Measurements from ENCODE around the gene EPHA2.
A peak's percentile ranks its signal among the peaks of the same experiment; 100 is the strongest.

EPHA2 gene

DNA sequence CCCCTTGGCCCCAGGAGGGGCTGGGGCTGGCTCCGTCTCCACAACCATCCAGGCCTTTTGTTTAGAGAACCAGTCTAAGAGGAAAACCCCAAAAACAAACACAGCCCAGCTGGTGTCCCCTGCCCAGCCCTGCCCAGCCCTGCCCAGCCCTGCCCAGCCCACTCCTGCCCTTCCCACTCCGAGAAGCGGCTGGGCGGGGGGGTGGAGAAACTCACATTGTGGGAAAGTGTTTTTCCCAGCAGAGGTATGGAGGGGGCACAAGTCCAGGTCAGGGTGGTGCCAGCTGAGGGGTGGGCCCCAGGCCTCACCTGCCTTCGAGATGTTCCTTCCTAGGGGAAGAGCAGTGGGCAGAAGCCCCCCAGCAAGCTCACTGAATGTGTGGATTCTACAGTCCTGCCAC lies 72.4 kb downstream of the EPHA2 start:
- Histone ChIP-seq H3K4me1 (ENCODE audit: control insufficient read depth, insufficient read depth, low read length) (peaks cover 7% of the 10 kb centered on the region), H3K27ac (ENCODE audit: low read length) (no peak overlapping the region), H3K9ac (ENCODE audit: low read length in 2 of 2) (no peak overlapping the region), H3K4me3 (ENCODE audit: low read length in 2 of 2) (no peak overlapping the region), H3K36me3 (ENCODE audit: control insufficient read depth in 2 of 2, insufficient read depth in 2 of 2, low read length in 2 of 2) (no peaks in the 10 kb centered on the region), H3K9me3 (ENCODE audit: control insufficient read depth in 2 of 2, low read length in 2 of 2) (no peaks in the 10 kb centered on the region), H3K27me3 (ENCODE audit: control insufficient read depth in 1 of 2, insufficient read depth in 2 of 2, low read length in 2 of 2) (no peaks in the 10 kb centered on the region)

GRCh38 chr1:16082283-16083038 lies 73.4 kb downstream of the EPHA2 start:
- no peaks in the 10 kb centered on the region for H3K9me3 ChIP-seq (ENCODE audit: control insufficient read depth in 2 of 2, low read length in 2 of 2)
- no peaks in the 10 kb centered on the region for H3K36me3 ChIP-seq (ENCODE audit: control insufficient read depth in 2 of 2, insufficient read depth in 2 of 2, low read length in 2 of 2)
- peak overlapping the region; percentile 0 to 36 for H3K9ac ChIP-seq (ENCODE audit: low read length in 2 of 2)
- no peaks in the 10 kb centered on the region for H3K27me3 ChIP-seq (ENCODE audit: control insufficient read depth in 1 of 2, insufficient read depth in 2 of 2, low read length in 2 of 2)
- no peak overlapping the region for H3K27ac ChIP-seq (ENCODE audit: low read length)
- peaks cover 7% of the 10 kb centered on the region for H3K4me1 ChIP-seq (ENCODE audit: control insufficient read depth, insufficient read depth, low read length)
- H3K4me3 ChIP-seq (ENCODE audit: low read length in 2 of 2) = no peak overlapping the region

DNA sequence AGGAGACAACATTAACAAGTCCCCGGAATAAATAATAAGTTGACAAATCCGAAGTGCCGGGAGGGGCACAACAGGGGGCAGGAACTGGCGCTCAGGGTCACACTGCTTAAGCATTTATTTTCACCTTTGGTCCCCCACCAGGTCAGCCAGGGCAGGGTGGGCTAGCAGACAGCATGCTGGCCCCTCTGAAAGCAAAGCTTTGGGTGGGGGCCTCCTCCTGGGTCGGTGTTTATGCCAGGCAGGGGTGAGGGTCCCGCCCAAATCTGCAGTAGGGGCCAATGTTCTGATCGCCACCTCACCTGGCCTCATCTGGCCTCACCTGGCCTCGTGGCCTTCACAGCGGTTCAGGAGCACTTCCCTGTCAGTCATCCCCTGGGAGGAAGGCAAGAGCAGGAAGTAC lies 74.2 kb downstream of the EPHA2 start:
- H3K9ac ChIP-seq (ENCODE audit: low read length in 2 of 2) = no peak overlapping the region
- no peak overlapping the region for H3K4me3 ChIP-seq (ENCODE audit: low read length in 2 of 2)
- peaks cover 7% of the 10 kb centered on the region for H3K4me1 ChIP-seq (ENCODE audit: control insufficient read depth, insufficient read depth, low read length)
- no peaks in the 10 kb centered on the region for H3K9me3 ChIP-seq (ENCODE audit: control insufficient read depth in 2 of 2, low read length in 2 of 2)
- no peaks in the 10 kb centered on the region for H3K27me3 ChIP-seq (ENCODE audit: control insufficient read depth in 1 of 2, insufficient read depth in 2 of 2, low read length in 2 of 2)
- no peak overlapping the region for H3K27ac ChIP-seq (ENCODE audit: low read length)
- H3K36me3 ChIP-seq (ENCODE audit: control insufficient read depth in 2 of 2, insufficient read depth in 2 of 2, low read length in 2 of 2) = no peaks in the 10 kb centered on the region

- Histone ChIP-seq H3K36me3 (ENCODE audit: control insufficient read depth in 2 of 2, insufficient read depth in 2 of 2, low read length in 2 of 2) (no peaks in the 10 kb centered on the region), H3K27ac (ENCODE audit: low read length) (no peak overlapping the region), H3K4me3 (ENCODE audit: low read length in 2 of 2) (no peak overlapping the region), H3K4me1 (ENCODE audit: control insufficient read depth, insufficient read depth, low read length) (peaks cover 7% of the 10 kb centered on the region), H3K9me3 (ENCODE audit: control insufficient read depth in 2 of 2, low read length in 2 of 2) (no peaks in the 10 kb centered on the region), H3K27me3 (ENCODE audit: control insufficient read depth in 1 of 2, insufficient read depth in 2 of 2, low read length in 2 of 2) (no peaks in the 10 kb centered on the region), H3K9ac (ENCODE audit: low read length in 2 of 2) (no peak overlapping the region)
Observed at GRCh38 chr1:16080422-16081150, 75.3 kb downstream of the EPHA2 start.

DNA sequence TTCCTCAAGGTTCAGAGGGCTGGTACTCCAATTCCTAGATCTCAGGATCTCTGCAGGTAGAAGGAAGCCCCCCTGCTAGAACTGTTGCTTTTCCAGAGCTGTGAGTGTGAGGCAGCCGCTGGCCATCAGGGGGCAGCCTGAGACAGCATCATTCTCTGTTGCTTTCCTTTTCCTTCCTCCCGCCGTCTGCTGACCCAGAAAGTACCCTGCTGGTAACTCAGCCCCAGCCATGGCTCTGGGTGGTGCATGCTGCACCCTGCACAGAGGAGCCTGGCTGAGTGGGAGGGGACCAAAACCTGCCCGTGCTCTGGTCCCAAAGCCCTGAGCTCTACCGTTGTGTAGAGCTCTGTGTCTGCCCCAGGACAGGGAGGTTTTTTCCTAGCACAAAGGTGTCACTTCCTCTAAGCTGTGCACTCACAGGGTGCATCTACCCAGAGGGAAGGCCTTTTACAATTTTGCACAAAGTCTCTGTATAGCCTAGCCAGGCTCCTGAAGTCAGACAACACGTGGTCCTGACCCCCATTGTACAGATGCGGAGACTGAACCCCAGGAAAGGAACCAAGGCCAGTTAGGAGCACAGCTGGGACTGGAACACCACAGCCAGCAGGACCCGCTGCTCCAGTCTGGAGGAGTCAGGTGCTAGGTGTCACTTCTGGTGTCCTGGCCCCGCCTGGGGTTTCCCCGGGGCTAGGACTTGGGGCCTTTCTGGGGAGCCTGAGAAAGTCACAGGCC lies 76.8 kb downstream of the EPHA2 start:
- no peaks in the 10 kb centered on the region for H3K9me3 ChIP-seq (ENCODE audit: control insufficient read depth in 2 of 2, low read length in 2 of 2)
- H3K27me3 ChIP-seq (ENCODE audit: control insufficient read depth in 1 of 2, insufficient read depth in 2 of 2, low read length in 2 of 2) = peaks cover 1 to 6% of the 10 kb centered on the region in 2 donors
- peak overlapping the region in 1 of 2 donors; percentile 22 for H3K4me3 ChIP-seq (ENCODE audit: low read length in 2 of 2)
- no peak overlapping the region for H3K9ac ChIP-seq (ENCODE audit: low read length in 2 of 2)
- no peaks in the 10 kb centered on the region for H3K36me3 ChIP-seq (ENCODE audit: control insufficient read depth in 2 of 2, insufficient read depth in 2 of 2, low read length in 2 of 2)
- no peak overlapping the region for H3K27ac ChIP-seq (ENCODE audit: low read length)
- peaks cover 14% of the 10 kb centered on the region for H3K4me1 ChIP-seq (ENCODE audit: control insufficient read depth, insufficient read depth, low read length)

DNA sequence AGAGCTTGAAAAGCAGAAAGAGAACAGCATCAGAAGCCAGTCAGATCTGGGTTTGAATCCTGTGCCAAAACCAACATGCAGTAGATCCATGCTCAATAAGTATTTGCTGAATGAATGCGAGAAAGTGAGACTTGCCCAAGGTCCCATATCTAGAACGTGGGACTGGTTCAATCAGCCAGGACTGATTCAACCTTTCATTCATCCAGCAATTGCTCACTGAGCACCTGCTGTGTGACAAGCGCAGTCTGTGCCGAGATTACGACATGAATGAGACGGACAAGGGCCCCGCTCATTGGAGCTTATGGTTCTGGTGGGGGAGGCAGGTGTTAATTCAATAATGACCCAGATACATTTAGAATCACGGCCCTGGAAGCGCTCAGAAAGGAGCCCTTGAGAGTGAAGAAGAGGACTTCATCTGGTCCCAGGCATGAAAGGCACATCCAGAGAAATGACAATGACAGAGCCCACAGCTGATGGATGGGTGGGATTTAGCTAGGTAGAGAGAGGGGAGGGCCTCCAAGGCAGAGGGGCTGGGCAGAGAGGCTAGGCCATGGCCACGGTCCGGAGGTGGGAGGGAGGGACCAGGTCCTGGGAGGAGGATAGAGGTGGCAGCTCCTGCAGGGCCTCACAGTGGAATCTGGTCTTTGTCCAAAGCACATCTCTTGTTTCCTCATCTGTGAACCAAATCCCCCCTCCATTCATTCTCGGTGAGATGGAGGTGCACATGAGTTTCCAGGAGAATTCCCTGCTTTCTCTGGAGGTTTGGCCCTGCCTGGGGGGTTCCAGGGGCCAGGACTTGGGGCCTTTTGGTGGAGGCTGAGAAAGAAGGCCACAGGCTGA lies 78.2 kb downstream of the EPHA2 start:
- H3K4me1 ChIP-seq (ENCODE audit: control insufficient read depth, insufficient read depth, low read length) = peaks cover 26% of the 10 kb centered on the region
- H3K9ac ChIP-seq (ENCODE audit: low read length in 2 of 2) = no peak overlapping the region
- no peaks in the 10 kb centered on the region for H3K36me3 ChIP-seq (ENCODE audit: control insufficient read depth in 2 of 2, insufficient read depth in 2 of 2, low read length in 2 of 2)
- H3K9me3 ChIP-seq (ENCODE audit: control insufficient read depth in 2 of 2, low read length in 2 of 2) = no peaks in the 10 kb centered on the region
- no peak overlapping the region for H3K4me3 ChIP-seq (ENCODE audit: low read length in 2 of 2)
- peaks cover 8 to 17% of the 10 kb centered on the region in 2 donors for H3K27me3 ChIP-seq (ENCODE audit: control insufficient read depth in 1 of 2, insufficient read depth in 2 of 2, low read length in 2 of 2)
- no peak overlapping the region for H3K27ac ChIP-seq (ENCODE audit: low read length)

DNA sequence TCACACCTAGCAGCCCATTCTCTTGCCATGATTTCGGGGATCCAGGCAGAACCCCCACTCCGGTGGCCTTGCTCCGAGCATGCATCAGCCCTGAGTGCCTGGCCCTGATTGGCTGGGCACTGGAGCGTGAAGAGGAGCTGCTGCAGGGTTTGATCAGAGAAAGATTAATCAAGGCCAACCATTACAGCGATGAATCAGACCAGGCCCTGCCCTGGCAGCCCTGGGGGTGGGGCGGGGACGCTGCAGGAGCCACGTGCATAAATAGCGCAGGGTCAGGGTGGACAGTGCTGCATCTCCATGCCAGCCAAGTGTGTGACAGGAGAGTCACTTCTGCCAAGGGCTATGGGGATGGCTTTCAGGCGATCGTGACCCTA lies 79.0 kb downstream of the EPHA2 start:
- no peaks in the 10 kb centered on the region for H3K36me3 ChIP-seq (ENCODE audit: control insufficient read depth in 2 of 2, insufficient read depth in 2 of 2, low read length in 2 of 2)
- H3K9ac ChIP-seq (ENCODE audit: low read length in 2 of 2) = no peak overlapping the region
- H3K27ac ChIP-seq (ENCODE audit: low read length) = no peak overlapping the region
- no peak overlapping the region for H3K4me3 ChIP-seq (ENCODE audit: low read length in 2 of 2)
- no peaks in the 10 kb centered on the region for H3K9me3 ChIP-seq (ENCODE audit: control insufficient read depth in 2 of 2, low read length in 2 of 2)
- peaks cover 8 to 22% of the 10 kb centered on the region in 2 donors for H3K27me3 ChIP-seq (ENCODE audit: control insufficient read depth in 1 of 2, insufficient read depth in 2 of 2, low read length in 2 of 2)
- peaks cover 26% of the 10 kb centered on the region for H3K4me1 ChIP-seq (ENCODE audit: control insufficient read depth, insufficient read depth, low read length)

DNA sequence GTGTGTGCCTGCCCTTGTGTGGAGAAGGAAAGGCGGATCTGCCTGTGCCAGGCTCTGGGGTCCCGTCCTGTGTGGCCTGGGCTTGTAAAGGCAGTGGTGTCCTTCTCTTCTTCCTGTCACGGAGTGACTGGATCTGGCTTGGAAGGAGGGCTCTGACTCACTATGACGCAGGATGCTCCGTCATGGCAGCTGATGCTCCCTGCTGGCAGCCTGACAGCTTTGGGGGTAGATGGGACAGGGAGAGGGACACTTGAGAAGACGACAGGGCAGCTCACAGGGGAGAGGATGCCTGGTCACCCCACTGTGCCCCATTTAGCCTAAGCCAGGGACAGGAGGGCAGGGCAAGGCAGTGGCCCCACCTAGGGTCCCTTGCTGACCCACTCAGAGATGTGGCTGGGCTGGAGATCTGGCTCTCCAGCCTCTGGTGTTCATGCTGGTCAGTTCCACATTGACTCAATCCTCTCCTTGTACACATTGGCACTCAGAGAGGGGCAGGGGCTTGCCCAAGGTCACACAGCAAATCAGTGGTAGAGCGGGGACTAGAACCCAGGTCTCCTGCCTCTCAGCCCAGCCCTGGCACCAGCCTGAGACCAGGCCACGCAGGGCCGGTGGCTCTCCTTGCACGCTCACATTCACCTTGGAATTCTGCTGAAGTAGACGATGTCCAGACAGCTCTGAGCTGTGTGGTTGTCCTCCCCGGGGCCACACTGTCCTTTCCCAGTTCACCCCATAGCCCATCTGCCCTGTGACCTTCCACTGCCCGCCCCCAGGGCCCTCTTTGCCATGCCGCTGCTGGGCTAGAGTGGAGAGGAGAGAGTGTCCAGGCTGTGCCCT lies 79.6 kb downstream of the EPHA2 start:
- peaks cover 26% of the 10 kb centered on the region for H3K4me1 ChIP-seq (ENCODE audit: control insufficient read depth, insufficient read depth, low read length)
- H3K27me3 ChIP-seq (ENCODE audit: control insufficient read depth in 1 of 2, insufficient read depth in 2 of 2, low read length in 2 of 2) = peaks cover 8 to 22% of the 10 kb centered on the region in 2 donors
- no peak overlapping the region for H3K9ac ChIP-seq (ENCODE audit: low read length in 2 of 2)
- no peak overlapping the region for H3K27ac ChIP-seq (ENCODE audit: low read length)
- H3K4me3 ChIP-seq (ENCODE audit: low read length in 2 of 2) = no peak overlapping the region
- H3K9me3 ChIP-seq (ENCODE audit: control insufficient read depth in 2 of 2, low read length in 2 of 2) = no peaks in the 10 kb centered on the region
- no peaks in the 10 kb centered on the region for H3K36me3 ChIP-seq (ENCODE audit: control insufficient read depth in 2 of 2, insufficient read depth in 2 of 2, low read length in 2 of 2)

- H3K36me3 ChIP-seq (ENCODE audit: control insufficient read depth in 2 of 2, insufficient read depth in 2 of 2, low read length in 2 of 2) = no peaks in the 10 kb centered on the region
- peaks cover 8 to 22% of the 10 kb centered on the region in 2 donors for H3K27me3 ChIP-seq (ENCODE audit: control insufficient read depth in 1 of 2, insufficient read depth in 2 of 2, low read length in 2 of 2)
- no peaks in the 10 kb centered on the region for H3K9me3 ChIP-seq (ENCODE audit: control insufficient read depth in 2 of 2, low read length in 2 of 2)
- H3K9ac ChIP-seq (ENCODE audit: low read length in 2 of 2) = no peak overlapping the region
- no peak overlapping the region for H3K27ac ChIP-seq (ENCODE audit: low read length)
- no peak overlapping the region for H3K4me3 ChIP-seq (ENCODE audit: low read length in 2 of 2)
- peaks cover 26% of the 10 kb centered on the region for H3K4me1 ChIP-seq (ENCODE audit: control insufficient read depth, insufficient read depth, low read length)
Observed at GRCh38 chr1:16075337-16076030, 80.4 kb downstream of the EPHA2 start.
